H9 (cell line): ENCODE data around the gene SDK2. TPM values are rescaled to one million over a fixed set of nuclear protein-coding genes. Genes with fewer than 3 reads are reported as not detected.
A peak's percentile ranks its signal among the peaks of the same experiment; 100 is the strongest.

ENCODE experiments used
- DNase-seq: peaks from one replicate; pipeline ENCODE4 v3.0.0-alpha.2; 2017
- H2AFZ ChIP-seq: one replicate; pipeline ENCODE4 v1.6.1; 2013; ENCODE audit warnings: mild to moderate bottlenecking, low read length, control low read depth, moderate library complexity
- H2AK5ac ChIP-seq: 2 replicates; pipeline ENCODE4 v1.6.1; 2013; ENCODE audit warnings: low read length, control low read depth, mixed read lengths; ENCODE audit not compliant: insufficient read length
- H2BK120ac ChIP-seq: one replicate; pipeline ENCODE4 v1.6.1; 2013; ENCODE audit warnings: low read depth, mild to moderate bottlenecking, low read length, control low read depth, inconsistent platforms; ENCODE audit not compliant: poor library complexity, severe bottlenecking
- H2BK12ac ChIP-seq: 2 replicates; pipeline ENCODE4 v1.6.1; 2013; ENCODE audit warnings: low read length, control low read depth, mixed read lengths, low read depth; ENCODE audit not compliant: insufficient read length
- H2BK15ac ChIP-seq: 2 replicates; pipeline ENCODE4 v1.6.1; 2013; ENCODE audit warnings: low read depth, low read length, control low read depth
- H2BK20ac ChIP-seq: one replicate; pipeline ENCODE4 v1.6.1; 2013; ENCODE audit warnings: low read depth, mild to moderate bottlenecking, low read length, control low read depth, inconsistent platforms; ENCODE audit not compliant: poor library complexity, severe bottlenecking
- H2BK5ac ChIP-seq: 2 replicates; pipeline ENCODE4 v1.6.1; 2013; ENCODE audit warnings: low read length, control low read depth, mixed read lengths; ENCODE audit not compliant: insufficient read length
- H3K14ac ChIP-seq: 2 replicates; pipeline ENCODE4 v1.6.1; 2013; ENCODE audit warnings: low read length, control low read depth; ENCODE audit not compliant: insufficient read depth
- H3K18ac ChIP-seq: 2 replicates; pipeline ENCODE4 v1.6.1; 2013; ENCODE audit warnings: low read depth, mild to moderate bottlenecking, mixed read lengths, low read length, control low read depth; ENCODE audit not compliant: insufficient read length
- H3K23ac ChIP-seq: 2 replicates; pipeline ENCODE4 v1.6.1; 2013; ENCODE audit warnings: low read length, control low read depth, mixed read lengths, low read depth; ENCODE audit not compliant: insufficient read length
- H3K23me2 ChIP-seq: 2 replicates; pipeline ENCODE4 v1.6.1; 2013; ENCODE audit warnings: low read depth, mild to moderate bottlenecking, mixed read lengths, low read length, control low read depth; ENCODE audit not compliant: insufficient read length, poor library complexity, severe bottlenecking
- H3K27ac ChIP-seq: 2 replicates; pipeline ENCODE4 v1.5.1; 2013; ENCODE audit warnings: low read length, control low read depth, mixed read lengths, low read depth; ENCODE audit not compliant: insufficient read length
- H3K27me3 ChIP-seq: 2 replicates; pipeline ENCODE4 v1.6.1; 2013; ENCODE audit warnings: low read length, control low read depth, inconsistent platforms; ENCODE audit not compliant: insufficient read depth
- H3K4ac ChIP-seq: 2 replicates; pipeline ENCODE4 v1.6.1; 2013; ENCODE audit warnings: low read depth, mild to moderate bottlenecking, control low read depth, inconsistent platforms, low read length, moderate library complexity
- H3K4me1 ChIP-seq: 2 replicates; pipeline ENCODE4 v1.6.1; 2013; ENCODE audit warnings: low read length, control low read depth, inconsistent platforms; ENCODE audit not compliant: insufficient read depth
- H3K4me2 ChIP-seq: 2 replicates; pipeline ENCODE4 v1.6.1; 2013; ENCODE audit warnings: low read length, control low read depth, mixed read lengths; ENCODE audit not compliant: insufficient read length, insufficient read depth
- H3K56ac ChIP-seq: 2 replicates; pipeline ENCODE4 v1.6.1; 2013; ENCODE audit warnings: low read depth, mild to moderate bottlenecking, mixed read lengths, low read length, control low read depth; ENCODE audit not compliant: insufficient read length
- H3K79me1 ChIP-seq: 2 replicates; pipeline ENCODE4 v1.6.1; 2013; ENCODE audit warnings: low read depth, mild to moderate bottlenecking, moderate library complexity, low read length, control low read depth, inconsistent platforms; ENCODE audit not compliant: insufficient read depth, poor library complexity, severe bottlenecking
- H3K79me2 ChIP-seq: 2 replicates; pipeline ENCODE4 v1.6.1; 2013; ENCODE audit warnings: low read length, control low read depth, inconsistent platforms; ENCODE audit not compliant: insufficient read depth
- H3K9ac ChIP-seq: 2 replicates; pipeline ENCODE4 v1.6.1; 2013; ENCODE audit warnings: low read length, control low read depth, mixed read lengths; ENCODE audit not compliant: insufficient read length; ENCODE audit errors: extremely low read depth
- H3K9me3 ChIP-seq: one replicate; pipeline ENCODE4 v1.6.1; 2013; ENCODE audit warnings: low read depth, low read length, inconsistent platforms; ENCODE audit not compliant: control insufficient read depth
- H3T11ph ChIP-seq: one replicate; pipeline ENCODE4 v1.6.1; 2013; ENCODE audit warnings: mild to moderate bottlenecking, low read length, control low read depth, inconsistent platforms
- H4K20me1 ChIP-seq: one replicate; pipeline ENCODE4 v1.6.1; 2013; ENCODE audit not compliant: control insufficient read depth, insufficient read length, insufficient read depth
- H4K5ac ChIP-seq: 2 replicates; pipeline ENCODE4 v1.6.1; 2013; ENCODE audit warnings: low read depth, mild to moderate bottlenecking, mixed read lengths, low read length, control low read depth; ENCODE audit not compliant: insufficient read length
- H4K8ac ChIP-seq: replicated peaks from 2 replicates; pipeline ENCODE4 v1.6.1; 2013; ENCODE audit warnings: low read length, control low read depth, mixed read lengths, low read depth; ENCODE audit not compliant: insufficient read length
- H4K91ac ChIP-seq: 2 replicates; pipeline ENCODE4 v1.6.1; 2013; ENCODE audit warnings: low read depth, mild to moderate bottlenecking, moderate library complexity, mixed read lengths, low read length, control low read depth; ENCODE audit not compliant: insufficient read length
- H3K27ac Mint-ChIP-seq, 3 experiments: 2 replicates in 2 of 3; 3 replicates in 1 of 3; pipeline ENCODE4 v1.8.0; 2020 to 2021; ENCODE audit warnings: mixed read lengths in 3 of 3, mild to moderate bottlenecking in 1 of 3, moderate library complexity in 1 of 3
- H3K27me3 Mint-ChIP-seq: 2 replicates; pipeline ENCODE4 v1.8.0; 2021; ENCODE audit warnings: low read depth, mild to moderate bottlenecking, moderate library complexity, mixed read lengths
- H3K36me3 Mint-ChIP-seq, 3 experiments: 2 replicates in 2 of 3; 3 replicates in 1 of 3; pipeline ENCODE4 v1.8.0; 2020 to 2021; ENCODE audit warnings: low read depth in 3 of 3, mixed read lengths in 3 of 3; ENCODE audit not compliant: insufficient read depth in 1 of 3
- H3K4me1 Mint-ChIP-seq, 2 experiments: 2 replicates each; pipeline ENCODE4 v1.8.0; 2020; ENCODE audit warnings: mixed read lengths in 2 of 2
- H3K4me3 Mint-ChIP-seq, 2 experiments: 2 replicates in 1 of 2; 3 replicates in 1 of 2; pipeline ENCODE4 v1.8.0; 2020 to 2021; ENCODE audit warnings: mild to moderate bottlenecking in 2 of 2, mixed read lengths in 2 of 2, moderate library complexity in 1 of 2
- H3K9me3 Mint-ChIP-seq, 2 experiments: 2 replicates in 1 of 2; 3 replicates in 1 of 2; pipeline ENCODE4 v1.8.0; 2020; ENCODE audit warnings: mild to moderate bottlenecking in 2 of 2, mixed read lengths in 2 of 2, moderate library complexity in 1 of 2
- CTCF ChIP-seq: fragments of 200-600 bp; sonication (generic); conservative IDR thresholded peaks from 3 replicates; pipeline ENCODE4 v1.8.0; 2021; ENCODE audit warnings: antibody characterized with exemption, mild to moderate bottlenecking
- WGBS: extraction: QIAGEN DNeasy Blood & Tissue Kit; methylation state at CpG from one replicate; pipeline ENCODE4 v1.1.7; 2013; ENCODE audit warnings: missing lambda C conversion rate, low lambda C conversion rate, mixed read lengths; ENCODE audit not compliant: insufficient read length; ENCODE audit errors: extremely low coverage; 5-methylcytosine and 5-hydroxymethylcytosine counted together
- total RNA-seq: library from RNA; stranded (reverse); gene quantifications from 2 replicates; pipeline ENCODE4 v1.2.1, GENCODE V29; 2021

Gene SDK2
- total RNA-seq, 1 experiment from 2014 or later = 9.1 TPM

- H3K18ac ChIP-seq = peak overlapping the region; percentile 71
- H2AK5ac ChIP-seq = no peak overlapping the region
- no peak overlapping the region; the same call in 1 of the 2 replicates for H3K4ac ChIP-seq
- H3K23ac ChIP-seq = no peak overlapping the region
- H3K79me1 ChIP-seq = no peaks in the 10 kb centered on the region
- no CpG with 5 or more reads among the region's 12 CpGs for WGBS
- H3K23me2 ChIP-seq = peaks cover 4% of the 10 kb centered on the region
- no peak overlapping the region for H2BK12ac ChIP-seq
- H3K4me2 ChIP-seq = no peak overlapping the region
- Mint-ChIP-seq H3K9me3 (no peaks in the 10 kb centered on the region), H3K27ac (peak overlapping the region; percentile 87 to 97 (median 97)), H3K27me3 (peaks cover 3% of the 10 kb centered on the region; the same call in 1 of the 2 replicates), H3K4me1 (peaks cover 51 to 59% of the 10 kb centered on the region in 2 experiments), H3K4me3 (peak overlapping the region in 1 of 2 experiments; percentile 72; a peak in 1 of 5 replicates), H3K36me3 (peaks cover 0 to 6% (median 1%) of the 10 kb centered on the region in 3 experiments; a peak in 3 of 7 replicates)
- no peak overlapping the region for H2BK20ac ChIP-seq
- H3K56ac ChIP-seq = no peak overlapping the region
- H3K27me3 ChIP-seq = no peaks in the 10 kb centered on the region
- H2AFZ ChIP-seq = no peak overlapping the region
- H3K9ac ChIP-seq = no peak overlapping the region
- DNase-seq = peak; percentile 96
- no peaks in the 10 kb centered on the region for H3K9me3 ChIP-seq
- no peak overlapping the region for H3T11ph ChIP-seq
- H4K5ac ChIP-seq = no peak overlapping the region
- no peak overlapping the region for H4K8ac ChIP-seq
- H2BK120ac ChIP-seq = peak overlapping the region; percentile 41
- H4K91ac ChIP-seq = no peak overlapping the region
- no peaks in the 10 kb centered on the region for H3K79me2 ChIP-seq
- no peak overlapping the region for H2BK15ac ChIP-seq
- peaks cover 9% of the 10 kb centered on the region for H3K4me1 ChIP-seq
- no peak for TF ChIP-seq CTCF
- no peaks in the 10 kb centered on the region for H4K20me1 ChIP-seq
- H3K14ac ChIP-seq = peak overlapping the region; percentile 15; the same call in 1 of the 2 replicates
- no peak overlapping the region for H3K27ac ChIP-seq
- no peak overlapping the region for H2BK5ac ChIP-seq
Observed at GRCh38 chr17:73342050-73342522, 302.2 kb downstream of the SDK2 start.
